RWPE1 (cell line): Measurements from ENCODE around the gene DAPK2.

Source experiments
- CTCF ChIA-PET: fragments of 350-600 bp; sonication (Branson Sonifier 250); formaldehyde crosslinking; extraction: SDS; loops from one replicate; lab custom pipeline; 2021; lab: Yijun Ruan, JAX
- POLR2A ChIA-PET: fragments of 400-600 bp; formaldehyde crosslinking; extraction: SDS; loops from one replicate; lab custom pipeline; 2020; ENCODE audit warnings: antibody characterized with exemption; ENCODE audit not compliant: low non-redundant PET; lab: Yijun Ruan, JAX
- DNase-seq: peaks from one replicate; pipeline ENCODE4 v3.0.0; 2012; ENCODE audit warnings: low spot score
- H3K27ac ChIP-seq: fragments of 450-650 bp; 2 replicates; pipeline ENCODE4 v1.5.1; 2017
- TF ChIP-seq, protein P1 (sequence below): fragments of 450-650 bp; conservative IDR thresholded peaks from 2 replicates; pipeline ENCODE4 v1.5.1; 2017; ENCODE audit warnings: low read depth, mild to moderate bottlenecking

DAPK2 gene

DNA sequence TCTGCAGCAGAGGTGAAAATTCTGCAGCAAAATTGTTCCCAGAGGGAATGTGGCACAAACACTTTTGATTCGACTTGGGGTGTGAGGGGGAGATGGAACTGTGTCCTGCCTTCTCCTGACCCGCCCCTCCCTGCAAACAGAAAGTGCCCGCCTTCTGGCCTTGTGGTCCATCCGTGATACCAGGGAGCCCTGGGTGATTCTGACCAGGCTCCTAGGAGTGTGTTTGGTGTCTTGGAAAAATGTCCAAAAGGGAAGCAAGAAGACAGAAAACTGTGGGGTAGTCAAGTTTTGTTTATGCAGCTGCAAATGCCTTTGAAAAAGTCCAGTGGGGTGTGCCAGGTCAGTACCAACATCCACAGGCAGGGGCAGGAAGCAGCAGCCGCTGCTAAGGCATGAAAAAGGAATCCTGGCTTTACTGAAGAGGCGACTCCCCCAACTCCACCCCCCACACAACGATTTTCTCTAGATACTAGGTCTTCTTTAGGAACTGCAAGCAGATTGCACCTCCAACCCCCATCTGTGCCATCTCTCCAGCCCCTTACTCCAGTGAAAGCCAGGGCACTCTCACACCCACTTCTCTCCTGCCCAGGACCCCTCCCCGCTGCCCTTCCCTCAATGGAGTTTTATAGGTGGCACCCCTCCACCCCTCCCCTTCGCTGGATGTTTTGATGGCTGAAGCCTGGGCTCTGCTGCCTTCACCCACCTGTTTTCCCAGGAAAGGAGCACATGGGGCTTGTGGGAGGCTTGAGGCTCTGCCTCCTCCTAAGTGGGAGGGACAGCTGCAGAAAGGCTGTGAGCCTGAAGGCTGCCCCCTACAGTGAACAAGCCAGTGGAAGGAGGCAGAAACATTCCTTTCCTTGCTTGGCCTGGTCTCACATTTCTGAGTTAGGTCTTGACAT lies 130.2 kb downstream of the DAPK2 start:
- H3K27ac ChIP-seq = no peak overlapping the region
- ChIA-PET CTCF (interaction anchor here (0.6 to 1.0 kb wide), 3 partner anchors 12 to 605 kb away, joined by 3 to 5 read pairs (median 3); no protein-coding TSS in a partner anchor), POLR2A (no interaction called here)
- TF ChIP-seq, protein P1, sequence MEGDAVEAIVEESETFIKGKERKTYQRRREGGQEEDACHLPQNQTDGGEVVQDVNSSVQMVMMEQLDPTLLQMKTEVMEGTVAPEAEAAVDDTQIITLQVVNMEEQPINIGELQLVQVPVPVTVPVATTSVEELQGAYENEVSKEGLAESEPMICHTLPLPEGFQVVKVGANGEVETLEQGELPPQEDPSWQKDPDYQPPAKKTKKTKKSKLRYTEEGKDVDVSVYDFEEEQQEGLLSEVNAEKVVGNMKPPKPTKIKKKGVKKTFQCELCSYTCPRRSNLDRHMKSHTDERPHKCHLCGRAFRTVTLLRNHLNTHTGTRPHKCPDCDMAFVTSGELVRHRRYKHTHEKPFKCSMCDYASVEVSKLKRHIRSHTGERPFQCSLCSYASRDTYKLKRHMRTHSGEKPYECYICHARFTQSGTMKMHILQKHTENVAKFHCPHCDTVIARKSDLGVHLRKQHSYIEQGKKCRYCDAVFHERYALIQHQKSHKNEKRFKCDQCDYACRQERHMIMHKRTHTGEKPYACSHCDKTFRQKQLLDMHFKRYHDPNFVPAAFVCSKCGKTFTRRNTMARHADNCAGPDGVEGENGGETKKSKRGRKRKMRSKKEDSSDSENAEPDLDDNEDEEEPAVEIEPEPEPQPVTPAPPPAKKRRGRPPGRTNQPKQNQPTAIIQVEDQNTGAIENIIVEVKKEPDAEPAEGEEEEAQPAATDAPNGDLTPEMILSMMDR = no peak
- no peak for DNase-seq

DNA sequence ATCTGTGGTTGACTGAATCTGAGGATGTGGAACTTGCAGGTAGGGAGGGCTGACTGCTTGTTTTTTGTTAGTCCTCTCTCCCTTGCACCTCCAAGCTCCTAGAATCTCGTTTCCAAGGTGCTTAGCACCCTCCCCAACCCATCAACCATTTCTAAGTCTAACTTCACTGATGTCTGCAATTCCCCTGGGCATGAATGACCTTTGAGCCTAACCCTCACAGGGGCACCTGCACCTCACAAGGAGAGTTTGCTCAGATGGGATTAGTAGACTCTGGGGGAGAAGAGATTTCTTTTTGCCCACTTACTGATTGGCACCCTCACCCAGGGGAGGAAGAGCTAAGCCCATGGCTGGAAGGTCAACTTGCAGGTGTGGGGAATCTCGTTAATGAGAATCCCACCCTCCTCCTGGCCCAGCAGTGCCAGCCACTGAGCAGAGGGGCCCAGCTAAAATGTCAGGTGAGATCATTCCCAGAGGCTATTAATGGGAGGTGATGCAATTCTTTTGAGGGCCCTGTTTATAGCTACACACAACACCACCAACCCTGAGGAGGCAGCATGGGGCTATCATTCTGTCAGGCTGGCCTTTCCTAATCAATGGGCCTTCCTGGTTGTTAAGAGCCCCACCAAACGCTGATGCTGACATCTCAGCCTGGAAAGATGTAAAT lies 130.9 kb downstream of the DAPK2 start:
- ChIA-PET POLR2A (no interaction called here), CTCF (interaction anchor here (0.7 to 1.0 kb wide), 2 partner anchors 11 to 606 kb away, joined by 3 to 5 read pairs; no protein-coding TSS in a partner anchor)
- TF ChIP-seq, protein P1 = no peak
- DNase-seq = no peak
- H3K27ac ChIP-seq = no peak overlapping the region

DNA sequence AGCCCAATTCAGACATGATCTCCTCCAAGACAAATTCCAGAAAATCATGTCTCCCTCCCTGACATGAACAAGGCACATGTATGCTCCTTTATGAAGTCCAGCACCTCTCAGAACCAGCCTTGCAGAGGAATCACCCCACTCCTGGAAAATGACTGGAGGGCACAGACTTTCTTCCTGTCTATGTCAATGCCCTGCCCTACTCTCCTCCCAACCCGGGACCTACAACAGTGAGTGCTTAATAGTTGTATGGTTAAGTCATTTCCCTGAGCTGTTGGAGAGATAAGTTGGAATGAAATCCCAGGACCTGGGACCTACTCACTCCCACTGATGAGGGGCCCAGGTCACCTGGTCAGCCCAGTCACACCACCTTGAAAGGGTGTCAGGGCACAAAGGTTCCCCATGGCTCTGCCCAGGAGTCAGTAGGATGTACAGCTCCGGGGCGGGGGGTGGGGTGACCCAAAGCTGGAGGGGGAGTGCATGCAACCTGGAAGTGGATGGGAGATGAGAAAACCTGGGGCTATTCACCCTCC lies 132.4 kb downstream of the DAPK2 start:
- ChIA-PET POLR2A (no interaction called here), CTCF (no interaction called here)
- TF ChIP-seq, protein P1 = no peak
- H3K27ac ChIP-seq = no peak overlapping the region
- no peak for DNase-seq

DNA sequence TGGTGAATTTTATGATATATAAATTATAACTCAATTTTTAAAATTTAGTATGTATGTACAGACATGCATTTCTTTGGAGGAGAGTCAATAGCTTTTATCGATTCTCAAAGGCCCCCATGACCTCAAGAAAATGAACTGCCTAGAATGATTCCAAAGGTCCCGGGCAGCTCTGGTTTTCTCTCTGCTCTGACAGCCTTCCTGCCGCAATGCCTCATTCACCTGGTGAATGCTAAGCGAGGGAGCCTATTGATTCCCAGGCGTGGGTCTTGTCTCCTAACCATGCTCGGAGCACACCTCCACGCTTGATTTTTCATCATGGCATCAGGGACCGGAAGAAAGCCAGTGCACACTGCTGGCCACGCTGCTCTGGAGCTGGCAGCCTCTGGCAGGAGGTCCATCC lies 132.9 kb downstream of the DAPK2 start:
- TF ChIP-seq, protein P1 = no peak
- no peak for DNase-seq
- H3K27ac ChIP-seq = no peak overlapping the region
- POLR2A ChIA-PET = no interaction called here
- CTCF ChIA-PET = no interaction called here

DNA sequence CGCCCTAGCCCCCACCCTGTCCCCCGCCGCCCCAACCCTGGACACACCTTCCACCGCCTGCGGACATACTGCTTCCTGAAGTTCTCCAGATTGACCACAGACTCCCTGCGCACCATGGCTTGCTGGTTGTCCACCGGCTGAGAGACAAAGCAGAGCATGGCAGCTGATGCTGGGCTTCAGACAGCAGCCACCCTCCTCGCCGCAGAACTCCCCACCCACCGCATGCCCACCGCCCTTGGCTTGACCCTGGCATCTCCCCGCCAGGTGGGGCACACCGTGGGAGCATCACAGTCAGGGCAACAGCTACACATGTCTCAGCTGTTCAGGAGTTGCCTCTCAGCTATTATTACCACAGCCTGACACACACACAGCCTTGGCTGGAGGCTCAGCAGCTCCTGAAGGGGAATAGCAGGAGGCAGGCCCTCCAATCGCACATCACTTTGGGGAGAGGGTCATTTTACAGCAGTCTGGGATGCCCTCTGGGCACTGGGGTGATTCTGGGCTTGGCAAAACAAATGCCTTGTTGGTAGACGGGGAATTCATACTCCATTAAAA lies 134.1 kb downstream of the DAPK2 start:
- ChIA-PET POLR2A (interaction anchor here (0.5 kb wide), 1 partner anchor 20 kb away, joined by 6 read pairs; no protein-coding TSS in a partner anchor), CTCF (interaction anchor here (1.2 kb wide), 1 partner anchor 33 kb away, joined by 5 read pairs; no protein-coding TSS in a partner anchor)
- TF ChIP-seq, protein P1 = no peak
- DNase-seq = no peak
- H3K27ac ChIP-seq = no peak overlapping the region

DNA sequence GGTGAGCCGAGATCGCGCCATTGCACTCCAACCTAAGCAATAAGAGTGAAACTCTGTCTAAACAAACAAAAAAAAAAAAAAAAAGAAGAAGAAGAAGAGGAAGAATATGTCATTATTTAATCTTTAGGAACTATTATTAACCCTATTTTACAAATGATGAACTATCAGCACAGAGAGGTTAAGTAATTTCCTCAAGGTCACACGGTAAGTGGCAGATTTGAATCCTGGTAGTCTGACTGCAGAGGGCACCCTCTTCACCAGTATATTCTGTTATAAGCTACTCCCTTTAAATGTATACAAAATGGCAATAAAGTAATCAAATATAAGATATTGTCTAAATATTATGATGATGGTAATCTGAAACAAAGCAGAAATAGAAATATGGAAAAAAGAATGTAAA lies 135.1 kb downstream of the DAPK2 start:
- TF ChIP-seq, protein P1 = no peak
- ChIA-PET CTCF (interaction anchor here (0.6 to 1.2 kb wide), 3 partner anchors 10 to 301 kb away, joined by 4 to 5 read pairs (median 4); no protein-coding TSS in a partner anchor), POLR2A (no interaction called here)
- no peak for DNase-seq
- no peak overlapping the region for H3K27ac ChIP-seq
